CD4-positive, alpha-beta T cell treated with Interleukin-10 for 1 hour (primary cell): ENCODE results near the gene RNF217.

ENCODE experiments used
- DNase-seq: peaks from one replicate; pipeline ENCODE4 v3.0.0-alpha.2; 2020

RNF217 gene

GRCh38 chr6:124991764-124992295, 29.6 kb downstream of the RNF217 start:
- no peak for DNase-seq

- DNase-seq: no peak
These were observed 31.1 kb downstream of the RNF217 start for GRCh38 chr6:124993327-124993726.

GRCh38 chr6:124994648-124995047, 32.4 kb downstream of the RNF217 start:
- DNase-seq: no peak

- no peak for DNase-seq
These were observed 32.9 kb downstream of the RNF217 start for GRCh38 chr6:124995131-124995530.

- no peak for DNase-seq
These were observed 33.5 kb downstream of the RNF217 start for GRCh38 chr6:124995645-124996325.

- DNase-seq: no peak
These were observed 34.2 kb downstream of the RNF217 start for GRCh38 chr6:124996411-124996810.

- DNase-seq: no peak
These were observed 35.1 kb downstream of the RNF217 start for GRCh38 chr6:124997196-124997875.

GRCh38 chr6:124999105-124999764, 37.0 kb downstream of the RNF217 start:
- no peak for DNase-seq

- no peak for DNase-seq
These were observed 39.6 kb downstream of the RNF217 start for GRCh38 chr6:125001684-125002405.

GRCh38 chr6:125002406-125002741, 40.1 kb downstream of the RNF217 start:
- DNase-seq: no peak

- no peak for DNase-seq
These were observed 40.8 kb downstream of the RNF217 start for GRCh38 chr6:125003070-125003469.

- no peak for DNase-seq
These were observed 42.0 kb downstream of the RNF217 start for GRCh38 chr6:125004198-125004597.

GRCh38 chr6:125004797-125005595, 42.8 kb downstream of the RNF217 start:
- DNase-seq: no peak

- no peak for DNase-seq
These were observed 46.0 kb downstream of the RNF217 start for GRCh38 chr6:125008261-125008703.

- no peak for DNase-seq
These were observed 46.7 kb downstream of the RNF217 start for GRCh38 chr6:125008957-125009356.

- DNase-seq: no peak
These were observed 47.3 kb downstream of the RNF217 start for GRCh38 chr6:125009578-125009977.

GRCh38 chr6:125013938-125014660, 51.9 kb downstream of the RNF217 start:
- no peak for DNase-seq

GRCh38 chr6:125014661-125014957, 52.4 kb downstream of the RNF217 start:
- DNase-seq: no peak

GRCh38 chr6:125015152-125015551, 52.9 kb downstream of the RNF217 start:
- no peak for DNase-seq

- no peak for DNase-seq
These were observed 55.9 kb downstream of the RNF217 start for GRCh38 chr6:125018136-125018535.

GRCh38 chr6:125019281-125019680, 57.0 kb downstream of the RNF217 start:
- DNase-seq: no peak

- DNase-seq: no peak
These were observed 57.7 kb downstream of the RNF217 start for GRCh38 chr6:125019918-125020317.
